HG03066 (cell line): ENCODE data around the gene CAMSAP1.

Source experiments
- ATAC-seq: cut with Tn5 transposase; IDR thresholded peaks from one replicate; pipeline ENCODE4 v1.9.1; 2021; ENCODE audit warnings: low read depth; ENCODE audit not compliant: unreplicated experiment

Gene CAMSAP1

DNA sequence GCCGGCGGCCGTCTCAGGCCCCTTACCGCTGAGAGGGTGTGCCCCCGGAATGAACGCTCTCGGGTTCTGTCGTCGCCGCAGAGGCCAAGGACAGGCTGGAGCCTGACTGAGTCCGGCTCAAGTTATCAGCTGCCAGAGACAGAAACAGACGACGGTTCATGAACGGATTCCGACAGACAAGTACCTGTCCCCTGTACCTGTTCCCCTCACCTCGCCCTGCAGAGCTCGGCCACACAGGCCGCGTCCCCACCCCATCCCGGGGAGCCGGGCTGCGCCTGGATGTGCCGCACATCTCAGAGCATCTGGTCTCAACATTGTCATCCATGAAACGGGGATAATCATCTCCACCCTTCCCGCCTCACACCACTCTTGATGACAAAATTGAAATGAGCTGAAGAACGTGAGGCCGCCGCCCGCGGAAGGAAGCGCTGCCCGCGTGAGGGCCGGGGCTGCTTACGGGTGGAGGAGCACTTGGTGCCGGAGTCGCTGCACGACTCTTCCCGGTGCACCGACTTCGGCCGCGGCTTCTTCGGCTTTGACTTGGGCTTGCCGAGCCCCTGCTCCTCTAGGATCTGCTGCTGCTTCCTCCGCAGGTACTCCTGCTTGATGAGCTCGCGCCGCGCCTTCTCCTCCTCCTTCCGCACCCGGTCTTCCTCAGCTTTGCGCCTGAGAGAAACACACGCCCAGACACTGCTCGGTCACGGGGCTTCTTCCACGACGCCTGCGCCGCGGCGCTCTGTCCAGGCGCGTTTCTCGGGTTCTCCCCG, 89.2 kb downstream of the CAMSAP1 start:
- no peak for ATAC-seq

DNA sequence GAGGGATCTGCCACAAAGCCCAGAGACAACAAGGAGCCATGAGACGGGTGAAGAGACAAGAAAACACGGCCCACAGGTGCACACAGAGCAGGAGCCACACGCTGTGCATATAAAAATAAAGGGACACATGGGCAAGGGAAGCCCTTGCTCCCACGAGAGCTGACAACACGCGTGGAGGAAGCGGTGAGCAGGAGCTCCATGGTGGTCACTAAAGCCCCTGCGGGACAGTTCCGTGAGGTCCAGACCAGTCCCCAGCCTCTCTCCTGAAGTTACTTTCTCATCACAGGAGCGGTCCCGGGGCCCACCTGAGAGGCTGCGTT, 90.7 kb downstream of the CAMSAP1 start:
- ATAC-seq, result no peak

DNA sequence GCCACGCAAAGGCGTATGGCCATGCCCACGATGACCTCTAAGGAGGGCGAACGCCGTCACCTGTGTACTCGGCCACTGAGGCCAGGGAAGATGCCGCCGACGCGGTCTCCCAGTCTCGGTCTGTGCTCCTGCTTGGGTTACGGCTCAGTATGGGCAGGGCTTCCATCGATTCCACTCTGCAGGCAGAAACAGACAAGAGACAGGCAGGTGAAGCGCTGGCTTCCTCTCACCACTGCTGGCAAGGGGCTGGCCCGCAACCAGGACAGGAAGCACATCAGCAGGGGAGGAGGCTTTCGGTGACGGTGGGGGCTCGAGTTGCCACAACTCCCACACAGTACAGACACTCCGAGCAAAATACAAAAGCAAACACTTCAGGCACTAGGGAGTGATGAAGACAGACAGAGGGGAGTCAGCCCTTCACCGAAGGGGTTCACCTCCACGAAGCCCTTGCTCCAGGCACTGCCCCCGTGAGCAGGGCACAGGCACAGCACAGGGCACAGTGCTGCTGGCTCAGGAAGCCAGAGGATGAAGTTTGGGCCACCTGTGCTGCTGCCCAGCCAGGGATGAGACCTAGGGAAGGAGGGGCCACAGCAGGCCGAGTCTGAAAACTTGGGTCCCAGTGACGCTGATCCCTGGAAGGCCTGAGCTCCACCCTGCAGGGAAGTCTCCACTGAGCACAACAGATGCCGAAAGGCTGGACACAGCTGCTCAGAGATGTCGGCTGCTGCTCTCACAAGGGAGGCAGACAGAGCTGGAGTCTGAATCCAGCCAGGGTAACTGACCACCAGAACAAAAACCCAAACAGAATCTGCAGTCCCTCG, 91.3 kb downstream of the CAMSAP1 start:
- ATAC-seq, result no peak

DNA sequence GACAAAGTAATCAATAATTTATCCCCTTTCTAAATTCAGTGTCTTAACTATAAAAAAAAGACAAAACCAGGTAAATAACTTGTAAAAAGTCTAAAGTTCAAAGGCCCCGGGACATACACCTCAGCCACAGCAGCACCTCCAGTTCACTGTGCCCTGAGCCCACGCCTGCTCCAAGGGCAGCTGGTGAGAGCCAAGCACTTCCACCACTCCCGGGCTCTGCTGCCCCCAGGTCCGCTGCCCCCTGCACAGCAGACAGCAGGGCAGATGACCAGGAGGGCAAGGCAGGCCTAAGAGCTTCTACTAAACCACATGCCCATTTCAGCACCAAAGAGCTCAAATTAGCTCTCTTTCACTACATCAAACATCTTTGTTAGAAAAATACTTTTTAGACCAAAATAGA, 91.9 kb downstream of the CAMSAP1 start:
- no peak for ATAC-seq

DNA sequence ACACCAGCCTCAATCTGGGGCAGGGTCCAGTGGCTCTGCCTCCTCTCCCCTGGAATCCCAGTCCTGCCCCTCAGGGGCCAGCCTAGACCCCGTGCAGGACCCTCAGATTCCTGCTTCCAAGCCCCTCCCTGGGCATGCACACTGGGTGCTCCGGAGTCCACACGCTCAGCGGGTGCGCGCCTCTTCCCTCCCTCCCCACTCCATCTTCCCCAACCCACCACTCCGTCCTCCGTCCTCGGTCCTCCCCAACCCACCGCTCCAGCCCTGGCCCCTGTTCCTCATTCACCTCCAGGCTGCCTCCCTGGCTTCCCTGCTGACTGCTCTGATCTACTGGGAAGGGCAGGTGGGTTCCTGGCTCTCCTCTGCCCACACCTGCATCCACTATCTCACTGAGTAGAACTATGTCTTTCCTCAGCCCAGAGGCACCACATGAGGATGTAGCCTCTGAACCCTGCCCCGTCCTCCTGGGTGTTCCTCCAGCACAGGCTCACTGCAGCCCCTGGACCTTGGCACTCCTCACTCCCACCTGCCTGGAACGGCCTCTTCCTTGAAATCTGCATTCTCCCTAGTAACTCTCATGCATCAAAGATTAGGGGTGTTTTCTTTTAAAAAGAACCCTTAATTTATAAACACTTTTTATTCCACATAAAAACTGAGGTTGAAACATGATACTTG, 92.8 kb downstream of the CAMSAP1 start:
- no peak for ATAC-seq

DNA sequence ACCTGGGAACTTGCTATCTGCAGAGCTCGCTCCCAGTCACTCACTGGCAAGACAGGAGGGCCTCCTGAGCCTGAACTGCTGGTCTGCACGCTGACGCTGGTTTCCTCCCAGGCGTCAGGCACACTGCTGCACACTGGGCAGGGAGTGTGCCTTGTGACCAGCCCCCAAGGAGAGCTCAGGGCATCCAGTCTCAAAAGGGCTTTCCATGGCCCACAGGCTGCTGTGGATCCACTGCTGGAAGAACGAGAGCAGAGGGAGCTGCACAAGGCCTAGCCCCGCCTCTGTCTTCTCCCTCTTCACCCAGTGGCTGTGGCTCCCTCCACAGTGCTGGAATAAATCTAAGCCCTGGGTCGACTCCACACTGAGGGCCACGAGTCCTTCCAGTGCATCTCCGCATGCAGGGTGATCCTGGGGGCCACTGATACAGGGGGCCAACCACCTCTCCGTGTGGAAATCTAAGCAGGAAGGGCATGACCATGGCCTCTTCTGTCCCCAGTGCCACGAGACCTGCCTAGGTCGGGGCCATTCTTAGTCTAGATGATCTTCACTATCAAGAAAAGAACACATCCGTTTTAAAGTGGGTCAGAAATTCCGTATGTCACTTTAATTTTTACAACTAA, 93.6 kb downstream of the CAMSAP1 start:
- ATAC-seq, result no peak

DNA sequence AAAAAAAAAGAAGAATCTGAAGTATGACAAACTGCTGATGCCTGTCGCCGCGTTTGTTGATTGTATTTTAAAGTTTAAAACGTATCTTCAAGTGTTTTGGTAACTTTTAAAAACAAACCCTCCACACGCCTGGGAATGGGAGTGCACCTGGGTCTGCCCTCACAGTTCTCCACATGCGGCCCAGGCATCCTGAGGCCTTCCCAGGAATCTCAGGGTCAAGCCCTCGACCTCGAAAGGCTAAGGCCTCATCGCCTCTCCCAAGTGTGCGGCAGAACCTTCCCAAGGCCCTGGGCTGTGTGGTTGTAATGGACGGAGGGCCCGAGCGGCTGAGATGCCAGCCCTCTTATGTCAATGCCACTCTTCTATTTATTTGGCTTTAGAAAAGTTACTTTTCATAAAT, 94.4 kb downstream of the CAMSAP1 start:
- no peak for ATAC-seq

DNA sequence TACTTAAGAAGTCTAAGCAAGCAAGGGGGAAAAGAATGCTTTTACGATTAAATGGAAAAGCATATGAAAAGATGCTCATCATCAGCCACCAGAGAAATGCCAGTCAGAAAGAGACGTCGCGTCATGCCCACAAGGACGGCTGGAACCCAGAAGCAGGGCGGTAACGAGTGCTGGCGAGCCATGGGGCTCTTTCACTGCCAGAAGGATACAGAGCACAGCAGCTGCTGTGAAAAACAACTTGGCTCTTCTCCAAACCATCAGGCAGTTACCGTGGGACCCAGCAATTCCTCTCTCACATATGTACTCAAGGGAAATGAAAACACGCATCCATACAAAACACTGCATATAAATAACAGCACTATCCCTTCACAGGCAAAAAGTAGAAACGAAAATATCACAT, 95.5 kb downstream of the CAMSAP1 start:
- no peak for ATAC-seq

DNA sequence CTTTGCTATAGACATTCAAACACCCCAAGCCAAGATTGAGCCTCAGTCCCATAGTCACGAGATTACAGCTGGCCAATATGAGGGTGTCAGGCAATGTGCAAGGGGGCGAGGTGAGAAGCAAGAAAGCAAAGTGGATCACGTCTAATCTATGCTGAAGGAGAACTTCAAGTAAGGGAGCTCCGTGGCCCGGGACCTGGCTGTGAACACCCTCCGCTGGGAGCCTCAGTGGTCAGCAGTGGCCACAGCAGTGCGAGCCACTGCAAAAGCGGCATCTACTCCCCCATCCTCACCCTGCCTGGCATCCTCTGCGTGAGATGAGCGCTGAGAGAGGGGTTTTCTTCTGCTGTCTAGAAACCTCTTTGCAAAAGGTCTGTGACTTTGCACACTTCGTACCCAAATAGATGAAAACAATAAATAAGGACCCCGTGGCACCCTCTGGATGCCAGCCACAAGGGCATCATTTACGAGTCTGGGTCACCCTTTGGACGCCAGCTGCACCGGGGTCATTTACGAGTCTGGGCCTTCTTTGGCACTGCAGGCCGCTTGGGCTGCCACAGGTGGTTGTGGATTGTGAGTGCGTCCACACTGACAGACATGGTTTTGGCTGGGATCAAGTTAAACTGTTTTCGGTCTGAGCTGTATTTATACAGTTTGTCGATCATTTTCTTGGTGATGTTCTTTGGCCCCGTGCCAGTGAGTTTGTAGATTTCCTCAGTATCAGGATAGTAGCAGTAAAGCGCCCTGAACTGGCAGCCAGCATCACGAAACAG, 96.4 kb downstream of the CAMSAP1 start:
- ATAC-seq, result no peak

DNA sequence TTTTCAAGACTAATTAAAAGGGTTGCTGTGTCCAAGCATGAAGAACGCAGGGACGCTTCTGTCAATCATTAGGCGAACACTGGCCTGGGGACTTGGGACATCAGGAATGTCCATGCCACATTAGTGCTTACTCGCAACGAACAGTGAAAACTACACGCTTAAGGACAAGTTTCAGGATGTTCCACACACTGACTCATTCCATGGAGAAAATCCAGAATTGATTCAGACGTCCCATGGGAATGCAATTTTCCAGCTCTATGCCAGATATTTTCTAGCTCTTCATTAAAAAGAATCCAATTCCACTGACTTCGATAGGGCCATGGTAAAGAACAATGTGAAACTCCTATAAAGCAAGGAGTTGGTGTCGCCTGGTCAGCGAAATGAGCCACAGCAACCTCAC, 98.2 kb downstream of the CAMSAP1 start:
- no peak for ATAC-seq

DNA sequence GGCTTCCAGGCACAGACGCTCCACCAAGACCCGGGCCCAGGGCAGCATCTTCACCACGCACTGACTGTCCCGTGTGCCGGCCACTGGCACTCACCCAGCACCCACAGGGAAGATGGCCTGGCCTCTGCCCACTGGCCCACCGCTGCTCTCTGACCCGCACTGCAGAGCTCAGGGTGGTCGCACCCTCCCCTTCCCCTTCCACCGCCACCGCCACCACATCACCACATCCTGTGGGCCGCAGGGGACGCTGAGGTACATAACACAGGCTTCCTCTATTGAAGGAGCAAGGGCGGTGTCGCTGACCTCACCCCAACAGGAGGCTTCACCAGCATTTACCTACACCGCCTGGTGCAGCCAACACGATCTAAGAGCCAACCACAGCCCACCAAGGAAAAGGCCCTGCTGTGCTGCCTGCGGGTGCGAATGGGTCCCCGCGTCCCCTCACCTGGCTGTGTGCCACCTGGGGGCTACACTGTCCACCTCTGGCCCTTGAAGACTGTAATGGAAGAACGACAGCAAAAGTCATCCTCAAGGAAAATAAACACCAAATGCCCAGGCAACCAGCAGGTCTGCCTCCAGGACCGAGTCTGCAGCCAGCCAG, 101.8 kb downstream of the CAMSAP1 start:
- ATAC-seq, result no peak

DNA sequence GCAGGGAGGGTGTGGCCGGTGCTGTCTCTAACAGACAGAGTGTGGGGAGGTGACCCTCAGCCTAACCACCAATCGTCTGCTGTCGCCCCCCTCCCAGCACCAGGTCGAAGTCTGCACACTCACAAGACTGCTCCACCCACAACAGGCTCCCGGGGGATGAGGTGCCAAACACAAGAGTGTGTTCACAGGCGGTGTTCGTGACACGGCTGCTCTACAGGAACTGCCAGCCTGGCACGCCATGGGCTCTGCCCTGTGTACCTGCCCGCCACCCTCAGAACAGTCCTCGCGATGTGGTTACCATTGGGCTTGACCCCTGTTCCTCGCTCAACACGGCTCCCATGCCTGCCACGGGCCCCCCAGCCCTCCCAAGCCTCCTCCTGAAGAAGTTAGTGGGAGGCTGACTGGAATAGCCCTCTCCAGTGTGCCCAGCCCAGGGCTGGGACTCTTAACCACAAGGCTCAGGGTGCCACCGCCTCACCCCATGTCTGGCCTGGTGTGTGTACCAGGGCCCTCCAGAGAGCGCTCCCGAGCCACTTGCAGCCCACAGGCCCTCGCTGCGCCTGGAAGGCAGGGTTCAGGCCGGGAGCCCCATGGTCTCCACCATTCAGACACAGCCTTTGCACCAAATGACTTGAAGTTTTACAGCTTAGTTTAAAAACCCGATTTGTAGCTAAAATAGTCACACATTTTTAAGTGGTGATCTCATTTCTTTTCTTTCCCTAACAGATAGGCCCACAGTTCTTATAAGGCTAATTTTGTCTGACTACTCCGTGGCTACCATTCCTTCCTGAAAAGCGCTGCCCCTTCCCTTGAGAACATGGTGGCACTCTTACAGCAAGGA, 102.5 kb downstream of the CAMSAP1 start:
- ATAC-seq, result no peak

DNA sequence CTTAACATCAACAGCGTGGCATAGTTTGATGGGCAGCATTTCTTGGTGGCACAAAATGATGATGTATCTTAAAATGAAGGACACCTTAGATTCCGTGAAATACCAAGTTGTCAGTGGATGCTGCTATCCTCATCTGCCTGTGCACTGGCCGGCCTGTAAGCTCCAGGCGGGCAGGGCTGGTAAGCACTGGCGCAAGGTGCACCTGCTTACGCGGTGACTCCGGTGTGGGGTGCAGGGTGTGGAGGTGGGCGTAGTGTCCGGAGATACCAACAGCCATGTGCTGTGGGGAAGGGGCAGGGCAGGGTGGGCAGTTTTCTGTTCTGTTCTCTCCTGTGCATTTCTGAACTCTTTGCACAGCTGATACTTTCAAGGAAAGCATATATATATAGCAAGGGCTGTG, 103.9 kb downstream of the CAMSAP1 start:
- no peak for ATAC-seq

DNA sequence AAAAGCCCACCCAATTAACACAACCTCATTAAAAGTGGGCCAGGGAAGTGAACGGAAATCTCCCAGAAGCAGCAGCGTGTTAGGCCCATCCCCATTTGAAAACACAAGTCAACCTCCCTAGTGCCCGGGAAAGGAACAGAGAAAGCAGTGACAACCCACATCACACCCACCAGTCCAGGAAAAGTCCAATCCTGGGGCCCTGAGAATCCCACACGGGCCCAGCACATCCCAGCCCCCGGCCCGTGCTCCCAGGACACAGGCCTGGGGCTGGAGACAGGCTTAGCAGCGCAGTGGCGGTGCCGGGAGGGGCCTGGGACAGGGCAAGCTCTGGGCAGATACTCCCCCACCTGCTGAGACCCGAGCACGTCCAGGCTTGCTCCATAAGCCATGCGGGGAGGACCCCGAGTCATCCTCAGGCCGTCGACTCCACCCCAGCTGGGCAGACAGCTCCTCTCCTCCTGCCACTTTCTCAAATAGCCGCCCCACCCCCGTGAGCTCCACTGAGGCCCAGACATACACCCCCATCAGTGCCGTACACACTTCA, 104.4 kb downstream of the CAMSAP1 start:
- no peak for ATAC-seq

DNA sequence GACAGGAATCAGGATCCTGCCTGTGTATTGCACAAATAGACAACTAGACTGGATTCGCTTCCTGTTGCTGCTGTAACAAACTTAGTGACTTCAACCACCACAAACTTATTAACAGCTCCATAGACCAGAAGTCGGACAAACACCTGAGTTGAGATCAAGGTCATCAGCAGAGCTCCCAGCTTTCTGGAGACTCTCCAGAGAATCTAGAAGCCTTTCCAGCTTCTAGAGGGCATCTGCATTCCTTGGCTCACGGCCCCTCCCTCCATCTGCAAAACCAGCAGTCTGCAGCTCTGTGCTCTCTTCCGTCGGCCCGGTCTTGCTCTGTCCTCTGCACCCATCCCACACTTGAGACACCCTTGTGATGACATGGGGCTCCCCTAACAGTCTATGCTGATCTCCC, 106.3 kb downstream of the CAMSAP1 start:
- ATAC-seq, result no peak

DNA sequence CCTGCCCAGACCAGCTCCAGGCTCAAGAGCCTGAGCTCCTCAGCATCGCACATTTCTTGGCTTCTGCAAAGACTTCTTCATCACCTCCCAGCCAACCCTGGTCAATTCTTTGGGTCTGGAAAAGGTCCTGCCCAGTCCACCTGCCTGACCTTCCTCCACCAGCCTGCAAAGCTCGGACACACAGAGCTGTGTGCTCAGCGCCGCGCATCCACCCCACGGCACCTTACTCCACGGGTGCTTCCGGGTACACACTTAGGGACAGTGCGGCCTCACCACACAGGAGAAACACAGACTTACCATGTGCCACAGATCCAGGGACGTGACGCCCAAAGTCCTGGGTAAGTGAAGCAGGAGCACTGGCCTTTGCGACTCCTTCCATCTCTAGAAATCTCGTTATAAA, 108.1 kb downstream of the CAMSAP1 start:
- ATAC-seq, result no peak

DNA sequence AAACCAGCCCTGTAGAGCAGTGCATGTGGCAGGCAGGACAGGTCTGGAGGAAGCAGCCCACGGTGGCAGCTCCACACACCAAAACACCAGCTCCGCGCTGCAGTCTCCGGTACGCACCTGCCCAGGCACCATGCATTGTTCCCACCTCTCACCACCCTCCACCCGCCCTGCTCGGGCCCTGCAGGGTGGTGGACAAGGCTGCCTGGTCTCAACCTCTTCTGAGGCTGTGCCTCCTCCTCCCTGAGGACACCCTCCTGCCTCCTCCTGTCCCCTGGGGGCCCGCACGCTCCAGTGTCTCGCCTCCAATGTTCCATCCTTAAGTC, 109.1 kb downstream of the CAMSAP1 start:
- no peak for ATAC-seq

DNA sequence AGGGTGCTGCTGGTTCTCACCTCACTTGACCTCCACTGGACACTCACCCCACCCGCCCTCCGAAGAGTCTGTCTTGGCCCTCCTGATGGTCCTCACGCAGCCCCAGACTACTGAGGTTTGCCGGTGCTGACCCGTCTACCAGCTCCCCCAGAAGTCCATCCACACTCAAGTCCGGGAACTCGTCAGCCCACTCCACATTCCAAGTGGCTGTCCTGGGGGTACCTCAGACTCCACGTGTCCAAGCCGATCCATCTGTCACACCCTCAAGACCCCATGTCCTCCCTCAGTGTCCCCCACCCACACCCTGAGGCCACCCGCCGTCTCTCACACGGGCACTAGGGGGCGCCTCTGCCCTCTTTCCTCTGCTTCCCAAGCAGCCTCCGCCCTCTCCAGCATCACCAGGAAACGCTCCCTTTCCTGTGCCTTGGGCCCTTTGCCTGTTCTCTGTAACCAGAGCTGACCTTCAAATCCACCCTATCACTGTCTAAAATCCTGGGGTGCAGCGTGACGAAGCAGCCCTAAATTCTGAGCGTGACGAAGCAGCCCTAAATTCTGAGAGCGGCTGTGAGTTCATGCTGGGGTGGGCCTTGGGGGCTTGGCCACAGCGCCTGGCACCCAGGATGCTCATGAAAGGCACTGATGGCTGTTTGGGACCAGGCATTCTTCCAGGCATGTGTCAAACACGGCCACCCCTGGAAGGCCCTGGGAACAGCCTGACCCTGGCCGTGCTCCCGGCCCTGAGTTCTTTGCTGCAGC, 109.7 kb downstream of the CAMSAP1 start:
- no peak for ATAC-seq
